Astrocyte of the cerebellum (primary cell): ENCODE results near the gene CCDC187.

Experiments used
- DNase-seq: peaks from one replicate; pipeline ENCODE4 v3.0.0-alpha.2; 2011; ENCODE audit warnings: low read depth
- H3K4me3 ChIP-seq: 2 replicates; pipeline ENCODE4 v1.5.1; 2011; ENCODE audit warnings: mild to moderate bottlenecking, low read depth, low read length, moderate library complexity
- CTCF ChIP-seq: IDR thresholded peaks from 2 replicates; pipeline ENCODE4 v1.5.1; 2012; ENCODE audit warnings: low read length, low read depth, moderate library complexity, mild to moderate bottlenecking; ENCODE audit errors: missing control alignments
- in situ Hi-C: cut with HindIII; loops from 2 replicates; pipeline ENCODE4 v1.10.0; 2017; ENCODE audit warnings: low sequenced_read_pairs

The CCDC187 gene

GRCh38 chr9:136252846-136253245, 51.0 kb downstream of the CCDC187 start:
- in situ Hi-C loops = no loop called here
- no peak for DNase-seq
- no peak for TF ChIP-seq CTCF

GRCh38 chr9:136252281-136252680, 51.6 kb downstream of the CCDC187 start:
- DNase-seq = no peak
- H3K4me3 ChIP-seq = no peak overlapping the region
- in situ Hi-C loops = no loop called here
- no peak for TF ChIP-seq CTCF

More at GRCh38 chr9:136252846-136253245, 51.0 kb downstream of the CCDC187 start:
- no peak overlapping the region for H3K4me3 ChIP-seq

- no peak for DNase-seq
- H3K4me3 ChIP-seq = no peak overlapping the region
- in situ Hi-C loops = no loop called here
- TF ChIP-seq CTCF = no peak
Measured at GRCh38 chr9:136251264-136252115, 52.4 kb downstream of the CCDC187 start.

- H3K4me3 ChIP-seq = no peak overlapping the region
- in situ Hi-C loops = no loop called here
- DNase-seq = no peak
- TF ChIP-seq CTCF = no peak
Measured at GRCh38 chr9:136250676-136251075, 53.2 kb downstream of the CCDC187 start.

- no peak for TF ChIP-seq CTCF
- no peak overlapping the region for H3K4me3 ChIP-seq
- no peak for DNase-seq
- in situ Hi-C loops = no loop called here
Measured at GRCh38 chr9:136249877-136250559, 53.9 kb downstream of the CCDC187 start.

GRCh38 chr9:136248951-136249876, 54.7 kb downstream of the CCDC187 start:
- no peak overlapping the region for H3K4me3 ChIP-seq
- in situ Hi-C loops = no loop called here
- DNase-seq = no peak
- no peak for TF ChIP-seq CTCF
